HepG2 (cell line): ENCODE measurements around the gene ALDH1A1. TPM values are rescaled to one million over a fixed set of nuclear protein-coding genes. Genes with fewer than 3 reads are reported as not detected.

Source experiments
- ATAC-seq: fragments of 200-7000 bp; cut with Tn5 transposase; 3 replicates; pipeline ENCODE4 v1.9.1; 2020; ENCODE audit warnings: mild to moderate bottlenecking, moderate library complexity
- BruUV-seq: library from RNA; stranded (reverse); fragments of 400-500 nt; replicated peaks from 2 replicates; lab custom pipeline; 2021; lab: Mats Ljungman, UMichigan
- CTCF ChIA-PET: fragments of 300-600 bp; formaldehyde crosslinking; extraction: SDS; loops from one replicate; lab custom pipeline; 2021; ENCODE audit warnings: low total read pairs, inconsistent platforms, low intra/inter-chr PET ratio; lab: Yijun Ruan, JAX
- POLR2A ChIA-PET: fragments of 350-600 bp; sonication (Branson Sonifier 250); formaldehyde crosslinking; loops from one replicate; lab custom pipeline; 2020; ENCODE audit warnings: antibody characterized with exemption, inconsistent platforms; lab: Yijun Ruan, JAX
- DNase-seq: peaks from one replicate; pipeline ENCODE4 v3.0.0-alpha.2; 2015; ENCODE audit warnings: low spot score
- FAIRE-seq: peaks from 3 replicates; lab custom pipeline; 2011; peaks lifted over from hg19 to GRCh38; lab: Jason Lieb, UNC
- H2AFZ ChIP-seq: one replicate; pipeline ENCODE4 v1.6.1; 2011; ENCODE audit warnings: low read length, inconsistent platforms
- H3K27ac ChIP-seq: fragments of 300-600 bp; 3 replicates; pipeline ENCODE4 v1.8.0; 2011; ENCODE audit warnings: mixed run types, mild to moderate bottlenecking, mixed read lengths, low read length, inconsistent platforms; ENCODE audit not compliant: insufficient read depth; ENCODE audit errors: extremely low read length
- H3K27me3 ChIP-seq, 2 experiments: fragments of 200-600 bp in 1 of 2; 2 replicates in 1 of 2; 3 replicates in 1 of 2; pipeline versions ENCODE4 v1.6.0 to v1.8.0; 2011; ENCODE audit warnings: low read length in 2 of 2, mild to moderate bottlenecking in 2 of 2, moderate library complexity in 2 of 2, inconsistent platforms in 1 of 2; ENCODE audit not compliant: insufficient read depth in 2 of 2, control insufficient read depth in 1 of 2
- H3K36me3 ChIP-seq, 2 experiments: fragments of 200-600 bp in 1 of 2; replicated peaks in 1 of 2; 2 replicates in 1 of 2; 3 replicates in 1 of 2; pipeline versions ENCODE4 v1.5.1 to v1.8.0; 2011; ENCODE audit warnings: low read length in 2 of 2, inconsistent platforms in 1 of 2; ENCODE audit not compliant: insufficient read depth in 2 of 2, control insufficient read depth in 1 of 2
- H3K4me1 ChIP-seq: 2 replicates; pipeline ENCODE4 v1.5.1; 2012; ENCODE audit warnings: low read length, inconsistent platforms; ENCODE audit not compliant: insufficient read depth
- H3K4me2 ChIP-seq: 2 replicates; pipeline ENCODE4 v1.6.0; 2011; ENCODE audit warnings: low read depth, low read length, inconsistent platforms
- H3K4me3 ChIP-seq, 3 experiments: fragments of 200-600 bp in 1 of 3; sonication (generic), shearing (Covaris generic) in 1 of 3; replicated peaks in 1 of 3; 2 replicates each; pipeline ENCODE4 v1.5.1; 2011 to 2016; ENCODE audit warnings: low read length in 3 of 3, inconsistent platforms in 2 of 3, low read depth in 2 of 3, mild to moderate bottlenecking in 2 of 3, control low read depth in 1 of 3, mixed read lengths in 1 of 3; ENCODE audit not compliant: insufficient read depth in 1 of 3
- H3K79me2 ChIP-seq: one replicate; pipeline ENCODE4 v1.6.1; 2011; ENCODE audit warnings: low read length, inconsistent platforms; ENCODE audit not compliant: insufficient read depth
- H3K9ac ChIP-seq: 2 replicates; pipeline ENCODE4 v1.6.0; 2011; ENCODE audit warnings: mild to moderate bottlenecking, low read depth, low read length, inconsistent platforms; ENCODE audit not compliant: insufficient read depth
- H3K9me3 ChIP-seq: 2 replicates; pipeline ENCODE4 v1.5.1; 2012; ENCODE audit warnings: mild to moderate bottlenecking, low read length
- H4K20me1 ChIP-seq: 2 replicates; pipeline ENCODE4 v1.6.0; 2011; ENCODE audit warnings: inconsistent platforms, mild to moderate bottlenecking, low read length, moderate library complexity; ENCODE audit not compliant: insufficient read depth
- AHDC1 ChIP-seq: sonication (generic); formaldehyde crosslinking; IDR thresholded peaks from 2 replicates; pipeline ENCODE4 v1.5.1; 2020; ENCODE audit warnings: mild to moderate bottlenecking, missing genetic modification reagents, borderline replicate concordance
- ARNT2 ChIP-seq: sonication (generic); formaldehyde crosslinking; IDR thresholded peaks from 2 replicates; pipeline ENCODE4 v1.8.0; 2022; ENCODE audit warnings: mild to moderate bottlenecking, low read depth, missing genetic modification reagents, moderate library complexity
- CBX2 ChIP-seq, 2 experiments: fragments of 200-600 bp in 1 of 2; sonication (generic); formaldehyde crosslinking in 1 of 2; IDR thresholded peaks; 2 replicates each; pipeline versions ENCODE4 v1.7.0 to v1.8.1; 2018 to 2022; ENCODE audit warnings: low read depth in 2 of 2, low read length in 1 of 2, mild to moderate bottlenecking in 1 of 2, missing genetic modification reagents in 1 of 2
- CEBPG ChIP-seq: IDR thresholded peaks from 2 replicates; pipeline ENCODE4 v1.6.1; 2016
- CREM ChIP-seq, 2 experiments: sonication (generic) in 1 of 2; formaldehyde crosslinking in 1 of 2; IDR thresholded peaks; 2 replicates each; pipeline versions ENCODE4 v1.4.0 to v1.6.1; 2016 to 2020; ENCODE audit warnings: antibody characterized with exemption in 1 of 2, mild to moderate bottlenecking in 1 of 2, missing genetic modification reagents in 1 of 2
- HNF1B ChIP-seq: sonication (generic); formaldehyde crosslinking; IDR thresholded peaks from 2 replicates; pipeline ENCODE4 v1.5.1; 2020; ENCODE audit warnings: mild to moderate bottlenecking, moderate library complexity, missing genetic modification reagents
- NBN ChIP-seq: fragments of 450-650 bp; conservative IDR thresholded peaks from 2 replicates; pipeline ENCODE4 v1.6.1; 2017
- NFIC ChIP-seq: IDR thresholded peaks from 2 replicates; pipeline ENCODE4 v1.6.1; 2012; ENCODE audit warnings: mild to moderate bottlenecking, low read length, inconsistent platforms
- ZNF383 ChIP-seq: sonication (generic); formaldehyde crosslinking; IDR thresholded peaks from 2 replicates; pipeline ENCODE4 v1.4.0; 2020; ENCODE audit warnings: missing genetic modification reagents, mild to moderate bottlenecking, borderline replicate concordance
- WGBS: methylation state at CpG from one replicate; pipeline ENCODE4 v1.1.6; 2017; ENCODE audit warnings: low lambda C conversion rate; 5-methylcytosine and 5-hydroxymethylcytosine counted together
- in situ Hi-C: cut with HindIII; loops from 2 replicates; pipeline ENCODE4 v1.10.0; 2017; ENCODE audit warnings: low pct_unique_long_range_greater_than_20kb; ENCODE audit not compliant: extremely low pct_ligation_motif_present
- intact Hi-C: fragments of 100-400 bp; cut with micrococcal nuclease; formaldehyde crosslinking; loops from one replicate; pipeline ENCODE4 v1.10.0; 2022; ENCODE audit not compliant: unreplicated experiment
- polyA plus RNA-seq, 8 experiments: library from polyadenylated mRNA; depleted of rRNA in 3 of 8; stranded (reverse) in 7 of 8; unstranded in 1 of 8; fragments of >200 nt; fragmentation: Illumina TruSeq in 4 of 8; extraction: Trizol in 4 of 8; gene quantifications; 2 replicates each; pipeline versions ENCODE4 v1.2.1 to v1.2.3, GENCODE V29; 2011 to 2016; ENCODE audit warnings: low read depth in 4 of 8, missing spikeins in 1 of 8, mixed read lengths in 1 of 8; ENCODE audit not compliant: insufficient read depth in 1 of 8
- total RNA-seq, 5 experiments: library from RNA; depleted of rRNA; stranded (reverse); fragments of >200 nt; fragmentation: Illumina TruSeq; extraction: Trizol; gene quantifications; 2 replicates each; pipeline ENCODE4 v1.2.3, GENCODE V29; 2016; ENCODE audit warnings: low read depth in 1 of 5
- TF ChIP-seq, protein P1 (sequence below): sonication (generic); formaldehyde crosslinking; IDR thresholded peaks from 2 replicates; pipeline ENCODE4 v1.5.0; 2020; ENCODE audit warnings: mild to moderate bottlenecking, missing genetic modification reagents
- TF ChIP-seq, protein P2 (sequence below): sonication (generic); formaldehyde crosslinking; IDR thresholded peaks from 2 replicates; pipeline ENCODE4 v1.8.0; 2022; ENCODE audit warnings: low read depth, missing genetic modification reagents

ALDH1A1 gene
- total and polyA plus RNA-seq, 2 of the 13 experiments (the other 11 are each of a cell fraction or from before 2014, with no cell fraction given): 88.2 to 439 TPM

DNA sequence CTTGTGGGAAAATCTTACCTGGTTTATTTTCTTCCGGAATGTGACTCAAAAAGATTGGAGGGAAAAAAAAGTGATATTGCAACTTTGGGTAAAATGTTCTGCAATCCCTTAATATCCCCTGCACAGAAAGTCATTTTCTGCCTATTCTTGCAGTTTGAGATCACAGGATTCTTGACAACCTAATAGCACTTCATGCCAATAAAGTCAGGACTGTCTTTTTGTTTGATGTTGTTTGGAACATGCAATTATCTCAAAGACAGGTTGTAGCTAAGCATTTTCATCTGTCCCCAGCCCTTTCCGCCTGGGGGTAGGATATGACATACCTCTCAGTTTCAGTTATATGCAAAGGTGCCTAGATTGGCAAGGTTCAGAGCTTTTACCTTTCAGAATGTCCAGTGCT lies 63.9 kb downstream of the ALDH1A1 start (continued):
- TF ChIP-seq, protein P1, sequence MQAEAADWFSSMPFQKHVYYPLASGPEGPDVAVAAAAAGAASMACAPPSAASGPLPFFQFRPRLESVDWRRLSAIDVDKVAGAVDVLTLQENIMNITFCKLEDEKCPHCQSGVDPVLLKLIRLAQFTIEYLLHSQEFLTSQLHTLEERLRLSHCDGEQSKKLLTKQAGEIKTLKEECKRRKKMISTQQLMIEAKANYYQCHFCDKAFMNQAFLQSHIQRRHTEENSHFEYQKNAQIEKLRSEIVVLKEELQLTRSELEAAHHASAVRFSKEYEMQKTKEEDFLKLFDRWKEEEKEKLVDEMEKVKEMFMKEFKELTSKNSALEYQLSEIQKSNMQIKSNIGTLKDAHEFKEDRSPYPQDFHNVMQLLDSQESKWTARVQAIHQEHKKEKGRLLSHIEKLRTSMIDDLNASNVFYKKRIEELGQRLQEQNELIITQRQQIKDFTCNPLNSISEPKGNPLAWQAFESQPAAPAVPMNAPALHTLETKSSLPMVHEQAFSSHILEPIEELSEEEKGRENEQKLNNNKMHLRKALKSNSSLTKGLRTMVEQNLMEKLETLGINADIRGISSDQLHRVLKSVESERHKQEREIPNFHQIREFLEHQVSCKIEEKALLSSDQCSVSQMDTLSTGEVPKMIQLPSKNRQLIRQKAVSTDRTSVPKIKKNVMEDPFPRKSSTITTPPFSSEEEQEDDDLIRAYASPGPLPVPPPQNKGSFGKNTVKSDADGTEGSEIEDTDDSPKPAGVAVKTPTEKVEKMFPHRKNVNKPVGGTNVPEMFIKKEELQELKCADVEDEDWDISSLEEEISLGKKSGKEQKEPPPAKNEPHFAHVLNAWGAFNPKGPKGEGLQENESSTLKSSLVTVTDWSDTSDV (CRISPR knock-in tag): no peak
- no peak for TF ChIP-seq ARNT2 (CRISPR knock-in tag)

DNA sequence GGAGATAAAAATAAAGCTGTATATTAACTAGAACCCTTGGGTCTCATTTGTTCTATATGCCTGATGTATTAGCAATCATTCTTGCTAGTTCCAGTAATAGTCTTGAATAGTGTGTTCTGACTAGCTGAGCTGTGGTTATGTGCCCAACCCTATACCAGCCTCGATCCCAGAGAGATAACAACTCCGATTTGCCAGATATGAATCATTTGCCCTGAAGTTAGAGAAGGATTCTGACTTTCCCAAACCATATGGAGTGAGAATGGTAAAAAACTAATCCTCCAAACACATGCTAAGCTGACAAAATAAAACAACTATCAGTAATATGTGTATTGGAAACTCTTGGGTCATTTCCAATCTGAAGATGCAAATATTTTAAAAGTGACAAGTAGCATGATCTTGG lies 64.8 kb downstream of the ALDH1A1 start:
- no peaks in the 10 kb centered on the region for H3K4me1 ChIP-seq
- H3K79me2 ChIP-seq: no peaks in the 10 kb centered on the region
- H2AFZ ChIP-seq: no peak overlapping the region
- 0 out of 5 replicates have a peak, but pooled peaks cover 1 to 5% of the 10 kb centered on the region in 2 experiments for H3K36me3 ChIP-seq
- intact Hi-C loops: no loop called here
- ATAC-seq (no peak), FAIRE-seq (no peak), DNase-seq (no peak)
- no peak overlapping the region for H3K27ac ChIP-seq
- ChIA-PET POLR2A (no interaction called here), CTCF (no interaction called here)
- in situ Hi-C loops: no loop called here
- H3K9me3 ChIP-seq: no peaks in the 10 kb centered on the region
- no TSS peak for BruUV-seq
- H3K9ac ChIP-seq: no peak overlapping the region
- H4K20me1 ChIP-seq: no peaks in the 10 kb centered on the region
- H3K4me2 ChIP-seq: no peak overlapping the region
- H3K27me3 ChIP-seq: no peaks in the 10 kb centered on the region
- 98% methylated on average over 2 of the region's 2 CpGs for WGBS
- no peak overlapping the region for H3K4me3 ChIP-seq
- no peak for TF ChIP-seq CBX2 (IDR thresholded peaks at IDR 0.05; ENCODE audit: low read depth, low read length)
- TF ChIP-seq CBX2 (CRISPR knock-in tag; IDR thresholded peaks at IDR 0.05; ENCODE audit: low read depth): no peak
- TF ChIP-seq NBN: no peak
- no peak for TF ChIP-seq AHDC1 (CRISPR knock-in tag)
- TF ChIP-seq CREM (IDR thresholded peaks at IDR 0.05): no peak
- no peak for TF ChIP-seq CREM (CRISPR knock-in tag; IDR thresholded peaks at IDR 0.05)
- no peak for TF ChIP-seq ZNF383 (CRISPR knock-in tag)
- TF ChIP-seq NFIC: no peak
- TF ChIP-seq HNF1B: no peak
- TF ChIP-seq, protein P2, sequence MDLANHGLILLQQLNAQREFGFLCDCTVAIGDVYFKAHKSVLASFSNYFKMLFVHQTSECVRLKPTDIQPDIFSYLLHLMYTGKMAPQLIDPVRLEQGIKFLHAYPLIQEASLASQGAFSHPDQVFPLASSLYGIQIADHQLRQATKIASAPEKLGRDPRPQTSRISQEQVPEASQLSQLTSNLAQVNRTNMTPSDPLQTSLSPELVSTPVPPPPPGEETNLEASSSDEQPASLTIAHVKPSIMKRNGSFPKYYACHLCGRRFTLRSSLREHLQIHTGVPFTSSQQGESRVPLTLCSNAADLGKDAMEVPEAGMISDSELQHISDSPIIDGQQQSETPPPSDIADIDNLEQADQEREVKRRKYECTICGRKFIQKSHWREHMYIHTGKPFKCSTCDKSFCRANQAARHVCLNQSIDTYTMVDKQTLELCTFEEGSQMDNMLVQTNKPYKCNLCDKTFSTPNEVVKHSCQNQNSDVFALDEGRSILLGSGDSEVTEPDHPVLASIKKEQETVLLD: no peak
- no peak for TF ChIP-seq CEBPG (CRISPR knock-in tag)
